H1 (cell line): ENCODE results near the gene GRK6. TPM values are rescaled to one million over a fixed set of nuclear protein-coding genes. Genes with fewer than 3 reads are reported as not detected.

ENCODE experiments used
- CTCF ChIA-PET: fragments of 300-600 bp; sonication (Branson Sonifier 250); formaldehyde crosslinking; loops from one replicate; lab custom pipeline; 2021; ENCODE audit not compliant: partially characterized antibody; lab: Charles Lee
- POLR2A ChIA-PET: fragments of 300-600 bp; sonication (Branson Sonifier 250); formaldehyde crosslinking; loops from one replicate; lab custom pipeline; 2021; ENCODE audit warnings: inconsistent platforms; ENCODE audit not compliant: partially characterized antibody; lab: Charles Lee
- DNase-seq, 2 experiments: peaks; one replicate each; pipeline versions ENCODE4 v3.0.0 to v3.0.0-alpha.2; 2010 to 2022; ENCODE audit warnings: low spot score in 2 of 2, low read depth in 1 of 2, mixed read lengths in 1 of 2
- FAIRE-seq: peaks from 2 replicates; lab custom pipeline; 2011; peaks lifted over from hg19 to GRCh38; lab: Jason Lieb, UNC
- H2AFZ ChIP-seq: 2 replicates; pipeline ENCODE4 v1.8.1; 2012; ENCODE audit warnings: low read length, inconsistent platforms
- H2AK5ac ChIP-seq: 2 replicates; pipeline ENCODE4 v1.6.1; 2013; ENCODE audit warnings: low read depth, low read length
- H2BK120ac ChIP-seq: replicated peaks from 2 replicates; pipeline ENCODE3; 2013; ENCODE audit warnings: low read depth, low read length, inconsistent platforms
- H2BK12ac ChIP-seq: 2 replicates; pipeline ENCODE4 v1.6.1; 2013; ENCODE audit warnings: low read depth, low read length
- H2BK15ac ChIP-seq: 2 replicates; pipeline ENCODE4 v1.6.1; 2013; ENCODE audit warnings: low read length
- H2BK20ac ChIP-seq: 2 replicates; pipeline ENCODE4 v1.6.1; 2013; ENCODE audit warnings: low read length
- H2BK5ac ChIP-seq: 2 replicates; pipeline ENCODE4 v1.6.1; 2013; ENCODE audit warnings: low read depth, low read length
- H3K14ac ChIP-seq: 2 replicates; pipeline ENCODE4 v1.6.1; 2013; ENCODE audit warnings: inconsistent platforms; ENCODE audit not compliant: insufficient read length
- H3K18ac ChIP-seq: 2 replicates; pipeline ENCODE4 v1.6.1; 2013; ENCODE audit warnings: low read length; ENCODE audit errors: extremely low read depth
- H3K23ac ChIP-seq: 2 replicates; pipeline ENCODE4 v1.6.1; 2013; ENCODE audit warnings: inconsistent platforms; ENCODE audit not compliant: insufficient read length
- H3K23me2 ChIP-seq: 2 replicates; pipeline ENCODE4 v1.6.1; 2013; ENCODE audit warnings: low read depth, low read length
- H3K27ac ChIP-seq: 2 replicates; pipeline ENCODE4 v1.6.1; 2011; ENCODE audit warnings: low read depth, low read length, inconsistent platforms
- H3K27me3 ChIP-seq, 4 experiments: replicated peaks in 1 of 4; 1 replicate in 1 of 4; 2 replicates in 3 of 4; pipeline versions ENCODE4 v1.6.1 to v1.8.1; 2011 to 2013; ENCODE audit warnings: low read length in 3 of 4, mild to moderate bottlenecking in 3 of 4, inconsistent platforms in 2 of 4, mixed read lengths in 2 of 4, moderate library complexity in 1 of 4; ENCODE audit not compliant: control insufficient read depth in 3 of 4, insufficient read depth in 3 of 4; ENCODE audit errors: extremely low read depth in 1 of 4
- H3K36me3 ChIP-seq, 4 experiments: 2 replicates each; pipeline versions ENCODE4 v1.6.1 to v1.8.1; 2011 to 2013; ENCODE audit warnings: mild to moderate bottlenecking in 4 of 4, low read length in 3 of 4, moderate library complexity in 2 of 4, control low read depth in 1 of 4, inconsistent platforms in 1 of 4; ENCODE audit not compliant: insufficient read depth in 4 of 4, control insufficient read depth in 2 of 4
- H3K4ac ChIP-seq: replicated peaks from 2 replicates; pipeline ENCODE3; 2013; ENCODE audit warnings: low read length, low read depth, mixed read lengths, inconsistent platforms; ENCODE audit not compliant: insufficient read length
- H3K4me1 ChIP-seq, 4 experiments: replicated peaks in 1 of 4; 1 replicate in 1 of 4; 2 replicates in 3 of 4; pipeline versions ENCODE4 v1.6.1 to v1.8.1; 2011 to 2013; ENCODE audit warnings: low read length in 3 of 4, inconsistent platforms in 2 of 4, mixed read lengths in 1 of 4; ENCODE audit not compliant: insufficient read depth in 4 of 4, control insufficient read depth in 3 of 4
- H3K4me2 ChIP-seq, 2 experiments: 2 replicates each; pipeline versions ENCODE4 v1.6.1 to v1.8.1; 2011 to 2013; ENCODE audit warnings: low read depth in 2 of 2, low read length in 2 of 2, control low read depth in 1 of 2, inconsistent platforms in 1 of 2, mild to moderate bottlenecking in 1 of 2; ENCODE audit not compliant: insufficient read depth in 1 of 2
- H3K4me3 ChIP-seq, 4 experiments: fragments of 200-600, 300-600 bp in 1 of 4; sonication (generic), shearing (Covaris generic), sonication (Bioruptor Twin) in 1 of 4; 2 replicates each; pipeline versions ENCODE4 v1.5.1 to v1.8.1; 2011 to 2016; ENCODE audit warnings: low read length in 4 of 4, low read depth in 3 of 4, control low read depth in 2 of 4, inconsistent platforms in 2 of 4, mild to moderate bottlenecking in 2 of 4, mixed read lengths in 1 of 4, moderate library complexity in 1 of 4; ENCODE audit not compliant: insufficient read depth in 2 of 4; ENCODE audit errors: extremely low read depth in 1 of 4
- H3K56ac ChIP-seq: replicated peaks from 2 replicates; pipeline ENCODE3; 2013; ENCODE audit warnings: low read depth, mild to moderate bottlenecking, mixed read lengths, low read length, inconsistent platforms; ENCODE audit not compliant: insufficient read length
- H3K79me1 ChIP-seq: 2 replicates; pipeline ENCODE4 v1.6.1; 2013; ENCODE audit warnings: low read depth, low read length, control low read depth
- H3K79me2 ChIP-seq, 2 experiments: 2 replicates each; pipeline versions ENCODE4 v1.6.1 to v1.8.1; 2012 to 2013; ENCODE audit warnings: low read length in 2 of 2, mild to moderate bottlenecking in 2 of 2, inconsistent platforms in 1 of 2; ENCODE audit not compliant: insufficient read depth in 2 of 2, control insufficient read depth in 1 of 2
- H3K9ac ChIP-seq, 4 experiments: replicated peaks in 1 of 4; 1 replicate in 1 of 4; 2 replicates in 3 of 4; pipeline versions ENCODE4 v1.6.1 to v1.8.1; 2011 to 2013; ENCODE audit warnings: low read depth in 3 of 4, low read length in 3 of 4, control low read depth in 2 of 4, mild to moderate bottlenecking in 2 of 4, moderate library complexity in 2 of 4, inconsistent platforms in 1 of 4; ENCODE audit errors: extremely low read depth in 1 of 4
- H3K9me3 ChIP-seq, 2 experiments: 2 replicates each; pipeline versions ENCODE4 v1.6.1 to v1.8.1; 2012 to 2013; ENCODE audit warnings: mild to moderate bottlenecking in 2 of 2, moderate library complexity in 2 of 2, control low read depth in 1 of 2, inconsistent platforms in 1 of 2, low read depth in 1 of 2, low read length in 1 of 2, mixed read lengths in 1 of 2; ENCODE audit not compliant: insufficient read depth in 2 of 2
- H4K20me1 ChIP-seq, 2 experiments: replicated peaks in 1 of 2; 2 replicates each; pipeline versions ENCODE3 to v1.8.1; 2011 to 2013; ENCODE audit warnings: inconsistent platforms in 2 of 2, low read length in 2 of 2, mild to moderate bottlenecking in 1 of 2; ENCODE audit not compliant: insufficient read depth in 2 of 2, control insufficient read depth in 1 of 2
- H4K5ac ChIP-seq: 2 replicates; pipeline ENCODE4 v1.6.1; 2013; ENCODE audit warnings: low read length, low read depth, mixed read lengths, inconsistent platforms; ENCODE audit not compliant: insufficient read length
- H4K8ac ChIP-seq: 2 replicates; pipeline ENCODE4 v1.8.0; 2013; ENCODE audit warnings: mild to moderate bottlenecking, moderate library complexity, low read length, inconsistent platforms; ENCODE audit not compliant: insufficient read depth; ENCODE audit errors: extremely low read depth
- H4K91ac ChIP-seq: replicated peaks from 2 replicates; pipeline ENCODE3; 2013; ENCODE audit warnings: low read length, mixed read lengths, inconsistent platforms; ENCODE audit not compliant: insufficient read length
- GTF2F1 ChIP-seq: IDR thresholded peaks from 2 replicates; pipeline ENCODE4 v1.6.1; 2012; ENCODE audit warnings: low read depth, low read length, improper control_type of control experiment, borderline replicate concordance
- JUN ChIP-seq: IDR thresholded peaks from 2 replicates; pipeline ENCODE4 v1.6.1; 2011; ENCODE audit warnings: low read depth, mild to moderate bottlenecking, improper control_type of control experiment, low read length
- WGBS, 2 experiments: shearing (Covaris generic) in 1 of 2; methylation state at CpG; one replicate each; pipeline versions ENCODE4 v1.1.6 to v1.1.7; 2013 to 2015; ENCODE audit warnings: low lambda C conversion rate in 2 of 2, mixed read lengths in 2 of 2, inconsistent platforms in 1 of 2, low coverage in 1 of 2, missing lambda C conversion rate in 1 of 2; ENCODE audit not compliant: insufficient replicate concordance in 2 of 2, insufficient coverage in 1 of 2, insufficient read length in 1 of 2; ENCODE audit errors: extremely low coverage in 1 of 2, missing lambda C conversion rate in 1 of 2; 5-methylcytosine and 5-hydroxymethylcytosine counted together
- polyA plus RNA-seq, 7 experiments: library from polyadenylated mRNA; depleted of rRNA in 3 of 7; stranded (reverse) in 5 of 7; unstranded in 2 of 7; fragments of >200 nt in 5 of 7; fragments of 200-250 nt in 2 of 7; gene quantifications; 1 replicate in 5 of 7; 2 replicates in 1 of 7; 4 replicates in 1 of 7; pipeline versions ENCODE4 v1.2.1 to v1.2.3, GENCODE V29; 2011 to 2013; ENCODE audit warnings: missing spikeins in 2 of 7, mixed read lengths in 2 of 7
- total RNA-seq: library from RNA; stranded (reverse); fragmentation: NEBNext Ultra II Directional; extraction: Animal tissue kit (Norgen Biotek cat#: 25700); gene quantifications from 2 replicates; pipeline ENCODE4 v1.2.1, GENCODE V29; 2021

Gene GRK6
- total and polyA plus RNA-seq, 2 of the 8 experiments (the other 6 are each of a cell fraction or from before 2014, with no cell fraction given) = 31.8 to 57.8 TPM

DNA sequence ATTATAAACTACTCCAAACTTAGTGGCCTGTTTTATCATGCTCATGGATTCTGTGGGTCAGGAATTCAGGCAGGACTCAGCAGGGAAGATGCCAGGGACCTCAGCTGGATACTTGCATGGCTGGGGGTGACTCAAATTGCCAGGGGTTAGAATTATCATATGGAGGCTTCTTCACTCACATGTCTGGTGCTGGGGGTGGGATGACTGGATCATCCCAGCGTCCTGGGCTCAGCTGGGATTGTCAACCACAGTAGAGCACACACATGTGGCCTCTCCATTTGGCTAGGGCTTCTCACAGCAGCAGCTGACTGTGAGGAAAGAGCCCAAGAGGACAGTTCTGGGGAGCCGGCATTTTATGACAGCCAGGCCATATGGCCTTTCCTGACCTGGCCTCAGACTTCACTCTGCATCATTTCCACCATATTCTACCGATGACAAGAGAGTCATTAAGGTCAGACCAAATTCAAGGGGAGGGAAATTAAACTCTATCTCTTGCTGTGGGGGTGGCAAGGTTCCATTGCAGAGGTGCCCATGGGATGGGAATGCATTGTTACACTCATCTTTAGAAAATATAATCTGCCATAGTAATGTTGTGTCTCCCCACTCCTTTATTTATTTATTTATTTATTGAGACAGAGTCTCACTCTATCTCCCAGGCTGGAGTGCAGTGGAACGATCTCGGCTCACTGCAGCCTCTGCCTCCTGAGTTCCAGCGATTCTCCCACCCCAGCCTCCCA lies 5.2 kb upstream of the GRK6 start:
- Histone ChIP-seq H3K4me1 (peaks cover 0 to 4% (median 0%) of the 10 kb centered on the region in 4 experiments; a peak in 2 of 7 replicates), H3K79me1 (no peaks in the 10 kb centered on the region), H3K79me2 (no peaks in the 10 kb centered on the region), H4K91ac (no peak overlapping the region), H3K9me3 (no peaks in the 10 kb centered on the region), H3K9ac (no peak overlapping the region), H2BK5ac (no peak overlapping the region), H3K4me3 (no peak overlapping the region), H3K36me3 (no peaks in the 10 kb centered on the region), H2BK120ac (no peak overlapping the region), H2BK15ac (no peak overlapping the region), H3K27ac (no peak overlapping the region), H3K4ac (no peak overlapping the region), H4K20me1 (no peaks in the 10 kb centered on the region), H4K5ac (no peak overlapping the region), H2BK20ac (no peak overlapping the region), H3K56ac (no peak overlapping the region), H3K27me3 (no peaks in the 10 kb centered on the region), H3K4me2 (no peak overlapping the region), H2AK5ac (no peak overlapping the region), H3K23me2 (peaks cover 5% of the 10 kb centered on the region), H3K14ac (no peak overlapping the region), H3K18ac (no peak overlapping the region), H2BK12ac (no peak overlapping the region), H3K23ac (no peak overlapping the region), H2AFZ (no peak overlapping the region), H4K8ac (no peak overlapping the region)
- WGBS, 2 experiments = 93% methylated on average over 6 of the region's 6 CpGs; no CpG with 5 or more reads in 1 of the 2 experiments
- FAIRE-seq = no peak
- TF ChIP-seq GTF2F1 = no peak
- no peak for TF ChIP-seq JUN
- ChIA-PET CTCF (interaction anchor here (0.6 to 7.1 kb wide), 8 partner anchors 12 to 43 kb away, joined by 3 to 57 read pairs (median 6); partner anchors contain the start of genes F12 and PFN3), POLR2A (interaction anchor here (1.0 to 24.2 kb wide), 4 partner anchors 8 to 56 kb away, joined by 3 to 460 read pairs (median 3); partner anchors contain the start of gene PRR7)
- no peak for DNase-seq
